NCI-H1417 (cell line): ENCODE results near the gene CLASRP.

Experiments
- DNase-seq, 3 experiments: peaks; one replicate each; lab custom pipeline; 2025; lab: John Stamatoyannopoulos, UW

The CLASRP gene

GRCh38 chr19:45020071-45020470 lies 18.8 kb upstream of the CLASRP start:
- no peak for DNase-seq

GRCh38 chr19:45021971-45022370 lies 16.9 kb upstream of the CLASRP start:
- no peak for DNase-seq

- no peak for DNase-seq
These were observed 15.8 kb upstream of the CLASRP start for GRCh38 chr19:45023048-45023447.

- no peak for DNase-seq
These were observed 13.6 kb upstream of the CLASRP start for GRCh38 chr19:45025264-45025663.

GRCh38 chr19:45027371-45027770 lies 11.5 kb upstream of the CLASRP start:
- DNase-seq: no peak

GRCh38 chr19:45030825-45031224 lies 8.0 kb upstream of the CLASRP start:
- DNase-seq: no peak

GRCh38 chr19:45032421-45032820 lies 6.4 kb upstream of the CLASRP start:
- DNase-seq: no peak

- no peak for DNase-seq
These were observed 3.1 kb upstream of the CLASRP start for GRCh38 chr19:45035755-45036154.

- no peak for DNase-seq
These were observed 1.3 kb upstream of the CLASRP start for GRCh38 chr19:45037393-45038169.

GRCh38 chr19:45040059-45040771 lies 1.4 kb downstream of the CLASRP start:
- DNase-seq: no peak

- no peak for DNase-seq
These were observed 2.3 kb downstream of the CLASRP start for GRCh38 chr19:45041125-45041524.

GRCh38 chr19:45045671-45046353 lies 7.0 kb downstream of the CLASRP start:
- peak in 1 of 3 experiments; percentile 1 for DNase-seq

GRCh38 chr19:45046355-45046754 lies 7.5 kb downstream of the CLASRP start:
- no peak for DNase-seq

- DNase-seq: no peak
These were observed 8.4 kb downstream of the CLASRP start for GRCh38 chr19:45047188-45047797.

GRCh38 chr19:45049073-45049736 lies 10.4 kb downstream of the CLASRP start:
- DNase-seq: no peak

GRCh38 chr19:45050036-45050435 lies 11.2 kb downstream of the CLASRP start:
- DNase-seq: no peak

GRCh38 chr19:45051929-45052579 lies 13.2 kb downstream of the CLASRP start:
- no peak for DNase-seq

- DNase-seq: no peak
These were observed 18.0 kb downstream of the CLASRP start for GRCh38 chr19:45056831-45057230.

GRCh38 chr19:45057444-45057843 lies 18.6 kb downstream of the CLASRP start:
- DNase-seq: no peak

GRCh38 chr19:45058622-45059159 lies 19.8 kb downstream of the CLASRP start:
- DNase-seq: no peak
